H9 (cell line): Measurements from ENCODE around the gene PTPA. TPM values are rescaled to one million over a fixed set of nuclear protein-coding genes. Genes with fewer than 3 reads are reported as not detected.
A peak's percentile ranks its signal among the peaks of the same experiment; 100 is the strongest.

ENCODE experiments used
- DNase-seq: peaks from one replicate; pipeline ENCODE4 v3.0.0-alpha.2; 2017
- H2AFZ ChIP-seq: one replicate; pipeline ENCODE4 v1.6.1; 2013; ENCODE audit warnings: mild to moderate bottlenecking, low read length, control low read depth, moderate library complexity
- H2AK5ac ChIP-seq: 2 replicates; pipeline ENCODE4 v1.6.1; 2013; ENCODE audit warnings: low read length, control low read depth, mixed read lengths; ENCODE audit not compliant: insufficient read length
- H2BK120ac ChIP-seq: one replicate; pipeline ENCODE4 v1.6.1; 2013; ENCODE audit warnings: low read depth, mild to moderate bottlenecking, low read length, control low read depth, inconsistent platforms; ENCODE audit not compliant: poor library complexity, severe bottlenecking
- H2BK12ac ChIP-seq: 2 replicates; pipeline ENCODE4 v1.6.1; 2013; ENCODE audit warnings: low read length, control low read depth, mixed read lengths, low read depth; ENCODE audit not compliant: insufficient read length
- H2BK15ac ChIP-seq: 2 replicates; pipeline ENCODE4 v1.6.1; 2013; ENCODE audit warnings: low read depth, low read length, control low read depth
- H2BK20ac ChIP-seq: one replicate; pipeline ENCODE4 v1.6.1; 2013; ENCODE audit warnings: low read depth, mild to moderate bottlenecking, low read length, control low read depth, inconsistent platforms; ENCODE audit not compliant: poor library complexity, severe bottlenecking
- H2BK5ac ChIP-seq: 2 replicates; pipeline ENCODE4 v1.6.1; 2013; ENCODE audit warnings: low read length, control low read depth, mixed read lengths; ENCODE audit not compliant: insufficient read length
- H3K14ac ChIP-seq: 2 replicates; pipeline ENCODE4 v1.6.1; 2013; ENCODE audit warnings: low read length, control low read depth; ENCODE audit not compliant: insufficient read depth
- H3K18ac ChIP-seq: 2 replicates; pipeline ENCODE4 v1.6.1; 2013; ENCODE audit warnings: low read depth, mild to moderate bottlenecking, mixed read lengths, low read length, control low read depth; ENCODE audit not compliant: insufficient read length
- H3K23ac ChIP-seq: 2 replicates; pipeline ENCODE4 v1.6.1; 2013; ENCODE audit warnings: low read length, control low read depth, mixed read lengths, low read depth; ENCODE audit not compliant: insufficient read length
- H3K23me2 ChIP-seq: 2 replicates; pipeline ENCODE4 v1.6.1; 2013; ENCODE audit warnings: low read depth, mild to moderate bottlenecking, mixed read lengths, low read length, control low read depth; ENCODE audit not compliant: insufficient read length, poor library complexity, severe bottlenecking
- H3K27ac ChIP-seq: 2 replicates; pipeline ENCODE4 v1.5.1; 2013; ENCODE audit warnings: low read length, control low read depth, mixed read lengths, low read depth; ENCODE audit not compliant: insufficient read length
- H3K27me3 ChIP-seq: 2 replicates; pipeline ENCODE4 v1.6.1; 2013; ENCODE audit warnings: low read length, control low read depth, inconsistent platforms; ENCODE audit not compliant: insufficient read depth
- H3K4ac ChIP-seq: 2 replicates; pipeline ENCODE4 v1.6.1; 2013; ENCODE audit warnings: low read depth, mild to moderate bottlenecking, control low read depth, inconsistent platforms, low read length, moderate library complexity
- H3K4me1 ChIP-seq: 2 replicates; pipeline ENCODE4 v1.6.1; 2013; ENCODE audit warnings: low read length, control low read depth, inconsistent platforms; ENCODE audit not compliant: insufficient read depth
- H3K4me2 ChIP-seq: 2 replicates; pipeline ENCODE4 v1.6.1; 2013; ENCODE audit warnings: low read length, control low read depth, mixed read lengths; ENCODE audit not compliant: insufficient read length, insufficient read depth
- H3K56ac ChIP-seq: 2 replicates; pipeline ENCODE4 v1.6.1; 2013; ENCODE audit warnings: low read depth, mild to moderate bottlenecking, mixed read lengths, low read length, control low read depth; ENCODE audit not compliant: insufficient read length
- H3K79me1 ChIP-seq: 2 replicates; pipeline ENCODE4 v1.6.1; 2013; ENCODE audit warnings: low read depth, mild to moderate bottlenecking, moderate library complexity, low read length, control low read depth, inconsistent platforms; ENCODE audit not compliant: insufficient read depth, poor library complexity, severe bottlenecking
- H3K79me2 ChIP-seq: 2 replicates; pipeline ENCODE4 v1.6.1; 2013; ENCODE audit warnings: low read length, control low read depth, inconsistent platforms; ENCODE audit not compliant: insufficient read depth
- H3K9ac ChIP-seq: 2 replicates; pipeline ENCODE4 v1.6.1; 2013; ENCODE audit warnings: low read length, control low read depth, mixed read lengths; ENCODE audit not compliant: insufficient read length; ENCODE audit errors: extremely low read depth
- H3K9me3 ChIP-seq: one replicate; pipeline ENCODE4 v1.6.1; 2013; ENCODE audit warnings: low read depth, low read length, inconsistent platforms; ENCODE audit not compliant: control insufficient read depth
- H3T11ph ChIP-seq: one replicate; pipeline ENCODE4 v1.6.1; 2013; ENCODE audit warnings: mild to moderate bottlenecking, low read length, control low read depth, inconsistent platforms
- H4K20me1 ChIP-seq: one replicate; pipeline ENCODE4 v1.6.1; 2013; ENCODE audit not compliant: control insufficient read depth, insufficient read length, insufficient read depth
- H4K5ac ChIP-seq: 2 replicates; pipeline ENCODE4 v1.6.1; 2013; ENCODE audit warnings: low read depth, mild to moderate bottlenecking, mixed read lengths, low read length, control low read depth; ENCODE audit not compliant: insufficient read length
- H4K8ac ChIP-seq: replicated peaks from 2 replicates; pipeline ENCODE4 v1.6.1; 2013; ENCODE audit warnings: low read length, control low read depth, mixed read lengths, low read depth; ENCODE audit not compliant: insufficient read length
- H4K91ac ChIP-seq: 2 replicates; pipeline ENCODE4 v1.6.1; 2013; ENCODE audit warnings: low read depth, mild to moderate bottlenecking, moderate library complexity, mixed read lengths, low read length, control low read depth; ENCODE audit not compliant: insufficient read length
- H3K27ac Mint-ChIP-seq, 3 experiments: 2 replicates in 2 of 3; 3 replicates in 1 of 3; pipeline ENCODE4 v1.8.0; 2020 to 2021; ENCODE audit warnings: mixed read lengths in 3 of 3, mild to moderate bottlenecking in 1 of 3, moderate library complexity in 1 of 3
- H3K27me3 Mint-ChIP-seq: 2 replicates; pipeline ENCODE4 v1.8.0; 2021; ENCODE audit warnings: low read depth, mild to moderate bottlenecking, moderate library complexity, mixed read lengths
- H3K36me3 Mint-ChIP-seq, 3 experiments: 2 replicates in 2 of 3; 3 replicates in 1 of 3; pipeline ENCODE4 v1.8.0; 2020 to 2021; ENCODE audit warnings: low read depth in 3 of 3, mixed read lengths in 3 of 3; ENCODE audit not compliant: insufficient read depth in 1 of 3
- H3K4me1 Mint-ChIP-seq, 2 experiments: 2 replicates each; pipeline ENCODE4 v1.8.0; 2020; ENCODE audit warnings: mixed read lengths in 2 of 2
- H3K4me3 Mint-ChIP-seq, 2 experiments: 2 replicates in 1 of 2; 3 replicates in 1 of 2; pipeline ENCODE4 v1.8.0; 2020 to 2021; ENCODE audit warnings: mild to moderate bottlenecking in 2 of 2, mixed read lengths in 2 of 2, moderate library complexity in 1 of 2
- H3K9me3 Mint-ChIP-seq, 2 experiments: 2 replicates in 1 of 2; 3 replicates in 1 of 2; pipeline ENCODE4 v1.8.0; 2020; ENCODE audit warnings: mild to moderate bottlenecking in 2 of 2, mixed read lengths in 2 of 2, moderate library complexity in 1 of 2
- CTCF ChIP-seq: fragments of 200-600 bp; sonication (generic); conservative IDR thresholded peaks from 3 replicates; pipeline ENCODE4 v1.8.0; 2021; ENCODE audit warnings: antibody characterized with exemption, mild to moderate bottlenecking
- WGBS: extraction: QIAGEN DNeasy Blood & Tissue Kit; methylation state at CpG from one replicate; pipeline ENCODE4 v1.1.7; 2013; ENCODE audit warnings: missing lambda C conversion rate, low lambda C conversion rate, mixed read lengths; ENCODE audit not compliant: insufficient read length; ENCODE audit errors: extremely low coverage; 5-methylcytosine and 5-hydroxymethylcytosine counted together
- total RNA-seq: library from RNA; stranded (reverse); gene quantifications from 2 replicates; pipeline ENCODE4 v1.2.1, GENCODE V29; 2021

The PTPA gene
- total RNA-seq, 1 experiment from 2014 or later: 145 TPM

- H3K4me2 ChIP-seq: no peak overlapping the region
- H3K56ac ChIP-seq: no peak overlapping the region
- no peaks in the 10 kb centered on the region for H4K20me1 ChIP-seq
- no CpG with 5 or more reads among the region's 28 CpGs for WGBS
- H3K9me3 ChIP-seq: no peaks in the 10 kb centered on the region
- peak; percentile 44 for TF ChIP-seq CTCF
- H4K5ac ChIP-seq: no peak overlapping the region
- no peaks in the 10 kb centered on the region for H3K9me3 Mint-ChIP-seq
- no peaks in the 10 kb centered on the region; the same call in 1 of the 2 replicates for H3K4me1 ChIP-seq
- peak overlapping the region in 1 of 3 experiments; percentile 81; a peak in 1 of 7 replicates for H3K27ac Mint-ChIP-seq
- no peak overlapping the region for H2BK12ac ChIP-seq
- H3K23ac ChIP-seq: no peak overlapping the region
- H2BK20ac ChIP-seq: no peak overlapping the region
- H3K79me2 ChIP-seq: no peaks in the 10 kb centered on the region
- no peaks in the 10 kb centered on the region for H3K23me2 ChIP-seq
- DNase-seq: peak; percentile 70
- H3K27me3 ChIP-seq: no peaks in the 10 kb centered on the region
- no peak overlapping the region for H3K18ac ChIP-seq
- no peak overlapping the region; the same call in 1 of the 2 replicates for H3K14ac ChIP-seq
- no peak overlapping the region for H4K8ac ChIP-seq
- no peak overlapping the region for H3T11ph ChIP-seq
- H4K91ac ChIP-seq: no peak overlapping the region
- H3K9ac ChIP-seq: no peak overlapping the region
- peak overlapping the region in 1 of 2 experiments; percentile 31; a peak in 1 of 5 replicates for H3K4me3 Mint-ChIP-seq
- no peak overlapping the region for H2AFZ ChIP-seq
- no peak overlapping the region for H2BK15ac ChIP-seq
- H2BK120ac ChIP-seq: no peak overlapping the region
- peaks cover 17% of the 10 kb centered on the region for H3K27me3 Mint-ChIP-seq
- peaks cover 0 to 7% (median 1%) of the 10 kb centered on the region in 3 experiments; a peak in 3 of 7 replicates for H3K36me3 Mint-ChIP-seq
- no peak overlapping the region for H3K4ac ChIP-seq
- H3K79me1 ChIP-seq: no peaks in the 10 kb centered on the region
- peaks cover 6 to 10% of the 10 kb centered on the region in 2 experiments; a peak in 3 of 4 replicates for H3K4me1 Mint-ChIP-seq
- H3K27ac ChIP-seq: no peak overlapping the region
- no peak overlapping the region for H2BK5ac ChIP-seq
- H2AK5ac ChIP-seq: no peak overlapping the region
Measured at GRCh38 chr9:129100383-129101169, 10.6 kb upstream of the PTPA start.
